WERI-Rb-1 (cell line): ENCODE measurements around the gene RBP3.

Source experiments
- DNase-seq: peaks from one replicate; pipeline ENCODE4 v3.0.0-alpha.2; 2020
- H3K27ac ChIP-seq: fragments of 250-450 bp; sonication (Bioruptor Pico); 2 replicates; pipeline ENCODE4 v1.5.1; 2020; ENCODE audit warnings: mild to moderate bottlenecking, moderate library complexity
- H3K27me3 ChIP-seq: fragments of 250-450 bp; sonication (Bioruptor Pico); 2 replicates; pipeline ENCODE4 v1.5.1; 2021; ENCODE audit warnings: mild to moderate bottlenecking, low read depth, moderate library complexity; ENCODE audit not compliant: insufficient read depth, severe bottlenecking
- H3K36me3 ChIP-seq: fragments of 250-450 bp; sonication (Bioruptor Pico); 2 replicates; pipeline ENCODE4 v1.5.1; 2020; ENCODE audit warnings: mild to moderate bottlenecking, moderate library complexity
- H3K4me3 ChIP-seq: 2 replicates; pipeline ENCODE4 v1.5.1; 2011; ENCODE audit warnings: low read depth, mild to moderate bottlenecking, control low read depth, low read length
- H3K9me3 ChIP-seq: fragments of 250-450 bp; sonication (Bioruptor Pico); 2 replicates; pipeline ENCODE4 v1.5.1; 2021; ENCODE audit warnings: mild to moderate bottlenecking, moderate library complexity; ENCODE audit not compliant: severe bottlenecking
- TF ChIP-seq, protein P1 (sequence below): IDR thresholded peaks from 2 replicates; pipeline ENCODE4 v1.5.1; 2011; ENCODE audit warnings: low read depth, mild to moderate bottlenecking, control low read depth, inconsistent platforms, low read length

The RBP3 gene

DNA sequence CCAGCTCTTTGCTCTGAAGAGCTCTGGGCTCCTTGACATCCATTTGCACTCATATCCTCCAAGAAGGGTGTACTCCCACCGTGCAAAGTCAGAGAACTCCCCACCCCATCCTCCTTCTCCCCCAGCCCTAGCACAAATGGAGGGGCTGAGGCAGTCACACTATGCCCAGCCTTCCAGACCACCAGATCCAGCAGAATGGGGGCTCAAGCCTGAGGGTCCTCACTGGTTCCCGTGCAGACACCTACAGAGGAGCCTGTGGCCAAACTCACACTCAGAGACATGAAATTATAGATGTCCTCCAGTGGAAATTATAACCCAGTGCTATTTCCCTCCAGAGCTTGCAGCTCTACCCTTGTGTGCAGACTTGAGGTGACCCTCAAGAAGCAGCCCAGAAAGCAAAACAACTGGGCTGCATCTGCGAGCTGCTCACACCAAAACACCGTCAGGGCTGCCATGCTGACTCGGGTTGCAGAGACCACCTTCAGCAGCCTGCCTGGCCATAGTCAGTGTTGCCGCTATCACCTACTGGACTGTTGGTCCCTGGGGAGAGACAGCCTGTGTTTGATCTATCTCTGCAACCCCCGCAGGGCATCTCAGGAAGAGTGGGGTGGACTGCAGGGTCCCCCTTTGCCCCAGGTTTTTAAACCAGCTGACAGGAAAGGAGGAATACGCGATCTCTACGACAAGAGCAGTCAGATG lies 28.5 kb downstream of the RBP3 start:
- no peaks in the 10 kb centered on the region for H3K36me3 ChIP-seq
- TF ChIP-seq, protein P1, sequence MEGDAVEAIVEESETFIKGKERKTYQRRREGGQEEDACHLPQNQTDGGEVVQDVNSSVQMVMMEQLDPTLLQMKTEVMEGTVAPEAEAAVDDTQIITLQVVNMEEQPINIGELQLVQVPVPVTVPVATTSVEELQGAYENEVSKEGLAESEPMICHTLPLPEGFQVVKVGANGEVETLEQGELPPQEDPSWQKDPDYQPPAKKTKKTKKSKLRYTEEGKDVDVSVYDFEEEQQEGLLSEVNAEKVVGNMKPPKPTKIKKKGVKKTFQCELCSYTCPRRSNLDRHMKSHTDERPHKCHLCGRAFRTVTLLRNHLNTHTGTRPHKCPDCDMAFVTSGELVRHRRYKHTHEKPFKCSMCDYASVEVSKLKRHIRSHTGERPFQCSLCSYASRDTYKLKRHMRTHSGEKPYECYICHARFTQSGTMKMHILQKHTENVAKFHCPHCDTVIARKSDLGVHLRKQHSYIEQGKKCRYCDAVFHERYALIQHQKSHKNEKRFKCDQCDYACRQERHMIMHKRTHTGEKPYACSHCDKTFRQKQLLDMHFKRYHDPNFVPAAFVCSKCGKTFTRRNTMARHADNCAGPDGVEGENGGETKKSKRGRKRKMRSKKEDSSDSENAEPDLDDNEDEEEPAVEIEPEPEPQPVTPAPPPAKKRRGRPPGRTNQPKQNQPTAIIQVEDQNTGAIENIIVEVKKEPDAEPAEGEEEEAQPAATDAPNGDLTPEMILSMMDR: no peak
- H3K27ac ChIP-seq: no peak overlapping the region
- H3K27me3 ChIP-seq: no peaks in the 10 kb centered on the region
- DNase-seq: no peak
- H3K9me3 ChIP-seq: no peaks in the 10 kb centered on the region
- H3K4me3 ChIP-seq: no peak overlapping the region

DNA sequence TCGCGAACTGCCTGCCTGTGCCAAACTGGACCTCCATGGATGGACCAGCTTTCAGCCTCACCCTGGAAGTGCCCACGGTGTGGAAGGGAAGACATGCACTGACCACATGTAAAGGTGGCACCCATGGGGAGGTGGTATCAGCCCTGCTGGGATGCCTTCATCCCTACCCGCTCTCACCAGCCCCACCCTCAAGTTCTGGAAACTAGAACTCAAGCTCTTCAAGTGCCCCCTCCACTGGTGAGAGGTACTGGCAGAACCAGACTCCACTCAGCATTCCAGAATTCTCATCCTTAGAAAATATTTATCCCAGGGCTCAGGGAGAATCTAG lies 30.0 kb downstream of the RBP3 start:
- no peak for DNase-seq
- peak overlapping the region; percentile 54 for H3K27ac ChIP-seq
- H3K36me3 ChIP-seq: no peaks in the 10 kb centered on the region
- no peaks in the 10 kb centered on the region for H3K9me3 ChIP-seq
- TF ChIP-seq, protein P1: no peak
- no peak overlapping the region for H3K4me3 ChIP-seq
- H3K27me3 ChIP-seq: no peaks in the 10 kb centered on the region

DNA sequence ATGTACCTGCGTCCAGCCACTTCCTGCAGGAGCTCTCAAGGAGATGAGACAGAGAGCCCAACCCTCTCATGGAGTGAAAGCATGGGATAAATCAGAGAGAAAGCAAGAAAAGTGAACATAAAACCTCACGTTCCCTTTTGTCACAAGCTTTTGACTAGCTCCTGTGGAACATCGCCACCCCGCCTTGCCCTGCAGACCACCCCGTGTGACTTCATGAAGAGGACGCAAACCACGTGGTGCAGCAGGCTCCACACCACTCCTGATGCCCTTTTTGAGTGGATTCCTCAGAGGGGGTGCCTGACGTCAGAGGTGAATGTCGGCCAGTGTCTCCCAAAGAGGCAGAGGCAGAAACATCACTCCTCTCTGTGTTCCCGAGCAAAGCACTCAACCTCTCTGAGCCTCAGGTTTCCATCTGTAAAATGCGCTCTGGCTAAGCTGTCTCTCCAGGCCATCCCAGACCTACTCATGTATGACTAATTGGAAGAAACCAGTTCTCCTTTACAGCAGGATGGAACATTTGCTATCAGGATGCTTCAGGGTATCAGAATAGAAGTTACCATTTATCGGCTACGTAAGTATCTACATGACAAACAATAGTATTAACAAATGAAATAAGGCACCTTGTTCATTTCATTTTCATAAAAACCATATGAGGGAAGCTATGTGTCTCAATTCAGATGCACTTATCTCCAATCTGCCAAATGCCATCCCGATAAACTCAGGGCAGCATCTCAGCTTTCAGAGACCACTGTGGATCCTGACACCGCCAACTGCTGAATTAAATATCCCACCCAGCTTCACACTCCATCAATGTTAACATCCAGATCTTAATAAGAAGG lies 30.7 kb downstream of the RBP3 start:
- no peaks in the 10 kb centered on the region for H3K9me3 ChIP-seq
- H3K27me3 ChIP-seq: no peaks in the 10 kb centered on the region
- TF ChIP-seq, protein P1: no peak
- no peak overlapping the region; the same call in 1 of the 2 replicates for H3K27ac ChIP-seq
- DNase-seq: no peak
- H3K4me3 ChIP-seq: no peak overlapping the region
- H3K36me3 ChIP-seq: no peaks in the 10 kb centered on the region

DNA sequence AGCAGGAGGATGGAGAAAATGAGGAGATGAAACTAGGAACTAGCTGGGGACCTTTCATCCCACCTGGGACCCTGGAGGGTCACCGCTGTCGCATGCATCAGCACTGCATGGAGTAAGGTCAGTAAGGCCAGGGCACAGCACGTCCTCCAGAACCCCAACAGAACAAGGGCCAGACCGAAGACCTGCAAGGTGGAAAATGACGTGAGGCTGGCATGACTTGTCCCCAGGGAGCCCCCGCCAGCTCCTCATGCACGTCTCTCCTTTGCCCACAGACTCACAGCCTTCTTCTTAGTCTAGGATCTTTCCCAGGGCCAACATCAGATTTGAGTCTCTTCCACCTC lies 31.3 kb downstream of the RBP3 start:
- TF ChIP-seq, protein P1: no peak
- Histone ChIP-seq H3K9me3 (no peaks in the 10 kb centered on the region), H3K27me3 (no peaks in the 10 kb centered on the region), H3K27ac (no peak overlapping the region), H3K4me3 (no peak overlapping the region), H3K36me3 (no peaks in the 10 kb centered on the region)
- no peak for DNase-seq

DNA sequence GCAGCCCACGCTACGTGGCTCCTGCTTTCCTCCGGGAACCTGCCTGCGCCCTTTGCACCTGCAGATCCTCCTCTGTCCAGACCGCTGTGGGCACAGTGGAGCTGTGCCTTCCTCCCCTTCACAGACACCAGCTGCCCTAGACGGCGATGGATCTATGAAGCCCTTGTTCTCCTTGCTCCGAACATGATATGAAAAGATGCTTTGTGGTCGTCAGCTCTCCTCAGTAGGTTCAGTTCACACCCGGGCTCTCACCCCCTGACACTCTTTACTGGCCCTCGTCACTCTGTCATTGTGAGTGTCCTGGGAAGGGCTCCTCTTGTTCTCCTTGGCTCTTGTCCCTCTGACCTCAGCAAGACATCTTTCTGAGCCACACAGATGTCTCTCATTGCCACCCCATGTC lies 31.7 kb downstream of the RBP3 start:
- DNase-seq: no peak
- TF ChIP-seq, protein P1: no peak
- H3K27ac ChIP-seq: no peak overlapping the region
- no peaks in the 10 kb centered on the region for H3K9me3 ChIP-seq
- H3K27me3 ChIP-seq: no peaks in the 10 kb centered on the region
- no peak overlapping the region for H3K4me3 ChIP-seq
- H3K36me3 ChIP-seq: no peaks in the 10 kb centered on the region
